ENCODE measurements around the gene FGFR2.

DNA sequence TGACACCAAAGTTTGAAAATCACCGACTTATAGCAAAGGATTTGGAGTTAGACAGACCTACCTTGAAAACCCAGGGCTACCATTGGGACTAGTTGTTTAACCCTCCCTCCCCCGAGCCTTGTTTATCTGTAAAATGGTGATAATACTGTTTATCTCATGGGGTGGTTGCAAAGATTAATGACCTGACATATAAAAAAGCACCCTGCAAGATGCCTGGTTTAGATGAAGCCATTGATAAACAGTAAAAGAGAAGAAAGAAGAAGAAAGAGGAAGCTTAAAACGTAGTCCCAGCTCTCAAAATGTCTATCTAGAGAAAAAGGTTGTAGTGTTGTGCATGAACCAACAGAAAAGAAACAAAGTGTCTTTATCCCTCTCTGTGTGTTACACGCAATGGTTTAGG, 145.7 kb downstream of the FGFR2 start:
- TF ChIP-seq CTCF (IDR thresholded peaks at IDR 0.05) = no peak
- TF ChIP-seq POLR2A (IDR thresholded peaks at IDR 0.05) = no peak
- TF ChIP-seq POLR2AphosphoS5 (IDR thresholded peaks at IDR 0.05) = no peak

Data from suprapubic skin (tissue), 4 donors.